Measurements from ENCODE around the gene REST.
A peak's percentile ranks its signal among the peaks of the same experiment; 100 is the strongest.

Gene REST

GRCh38 chr4:56907489-56908205, at the start of gene REST:
REST (plus strand) TSS chr4:56907900; CDS start chr4:56910639, 2,739 bp downstream.
- TF ChIP-seq PKNOX1 (IDR thresholded peaks at IDR 0.05) (no peak), L3MBTL2 (conservative IDR thresholded peaks at IDR 0.05) (peak; percentile 30; the same call in 1 of the 2 replicates)
- DNase-seq (ENCODE audit: extremely low spot score) = peak; percentile 84
- POLR2A ChIA-PET = interaction anchor here (0.5 to 3.8 kb wide), 6 partner anchors 10 to 547 kb away, joined by 3 to 28 read pairs (median 4); partner anchors contain the start of genes NOA1 and POLR2B
- CTCF ChIA-PET = no interaction called here

- ChIA-PET POLR2A (no interaction called here), CTCF (no interaction called here)
- no peak for DNase-seq (ENCODE audit: extremely low spot score)
- TF ChIP-seq NFRKB (IDR thresholded peaks at IDR 0.05) (no peak), FOXM1 (IDR thresholded peaks at IDR 0.05; ENCODE audit: borderline replicate concordance) (no peak), CTBP1 (IDR thresholded peaks at IDR 0.05; ENCODE audit: borderline replicate concordance) (no peak), ZNF384 (IDR thresholded peaks at IDR 0.05) (no peak), SP1 (IDR thresholded peaks at IDR 0.05) (no peak), TARDBP (IDR thresholded peaks at IDR 0.05) (no peak), ELF4 (IDR thresholded peaks at IDR 0.05) (no peak), BHLHE40 (IDR thresholded peaks at IDR 0.05; ENCODE audit: borderline replicate concordance) (no peak), ARNT (IDR thresholded peaks at IDR 0.05) (no peak), SUZ12 (IDR thresholded peaks at IDR 0.05) (no peak), L3MBTL2 (conservative IDR thresholded peaks at IDR 0.05) (no peak), LEF1 (IDR thresholded peaks at IDR 0.05; ENCODE audit: borderline replicate concordance) (no peak), PKNOX1 (IDR thresholded peaks at IDR 0.05) (no peak), FOXK2 (IDR thresholded peaks at IDR 0.05) (no peak)
Measured at GRCh38 chr4:56859841-56860240, 47.9 kb upstream of the REST start.

- POLR2A ChIA-PET = no interaction called here
Measured at GRCh38 chr4:56860781-56861180, 46.9 kb upstream of the REST start.

GRCh38 chr4:56861360-56861759, 46.3 kb upstream of the REST start:
- ChIA-PET POLR2A (no interaction called here), CTCF (no interaction called here)
- no peak for DNase-seq (ENCODE audit: extremely low spot score)
- TF ChIP-seq TARDBP (IDR thresholded peaks at IDR 0.05) (no peak), FOXM1 (IDR thresholded peaks at IDR 0.05; ENCODE audit: borderline replicate concordance) (no peak), PKNOX1 (IDR thresholded peaks at IDR 0.05) (no peak), ARNT (IDR thresholded peaks at IDR 0.05) (no peak), ELF4 (IDR thresholded peaks at IDR 0.05) (no peak), FOXA1 (IDR thresholded peaks at IDR 0.05) (no peak), FOXK2 (IDR thresholded peaks at IDR 0.05) (no peak), L3MBTL2 (conservative IDR thresholded peaks at IDR 0.05) (no peak), NFRKB (IDR thresholded peaks at IDR 0.05) (no peak), SP1 (IDR thresholded peaks at IDR 0.05) (no peak), BHLHE40 (IDR thresholded peaks at IDR 0.05; ENCODE audit: borderline replicate concordance) (no peak), HDGF (IDR thresholded peaks at IDR 0.05; ENCODE audit: borderline replicate concordance) (no peak), LEF1 (IDR thresholded peaks at IDR 0.05; ENCODE audit: borderline replicate concordance) (no peak), SUZ12 (IDR thresholded peaks at IDR 0.05) (no peak), CTBP1 (IDR thresholded peaks at IDR 0.05; ENCODE audit: borderline replicate concordance) (no peak)

More at GRCh38 chr4:56860781-56861180, 46.9 kb upstream of the REST start:
- no peak for DNase-seq (ENCODE audit: extremely low spot score)
- CTCF ChIA-PET = no interaction called here
- TF ChIP-seq ELF4 (IDR thresholded peaks at IDR 0.05) (no peak), ARNT (IDR thresholded peaks at IDR 0.05) (no peak), LEF1 (IDR thresholded peaks at IDR 0.05; ENCODE audit: borderline replicate concordance) (no peak), L3MBTL2 (conservative IDR thresholded peaks at IDR 0.05) (no peak), SUZ12 (IDR thresholded peaks at IDR 0.05) (no peak), FOXK2 (IDR thresholded peaks at IDR 0.05) (no peak), SP1 (IDR thresholded peaks at IDR 0.05) (no peak), FOXA1 (IDR thresholded peaks at IDR 0.05) (no peak), BHLHE40 (IDR thresholded peaks at IDR 0.05; ENCODE audit: borderline replicate concordance) (no peak), PKNOX1 (IDR thresholded peaks at IDR 0.05) (no peak), FOXM1 (IDR thresholded peaks at IDR 0.05; ENCODE audit: borderline replicate concordance) (no peak)

- TF ChIP-seq FOXA1 (IDR thresholded peaks at IDR 0.05) (no peak), FOXK2 (IDR thresholded peaks at IDR 0.05) (no peak), PKNOX1 (IDR thresholded peaks at IDR 0.05) (no peak), CTBP1 (IDR thresholded peaks at IDR 0.05; ENCODE audit: borderline replicate concordance) (no peak), ARNT (IDR thresholded peaks at IDR 0.05) (no peak), TARDBP (IDR thresholded peaks at IDR 0.05) (no peak), BHLHE40 (IDR thresholded peaks at IDR 0.05; ENCODE audit: borderline replicate concordance) (no peak), NFRKB (IDR thresholded peaks at IDR 0.05) (no peak), LEF1 (IDR thresholded peaks at IDR 0.05; ENCODE audit: borderline replicate concordance) (no peak), ELF4 (IDR thresholded peaks at IDR 0.05) (no peak), ZNF384 (IDR thresholded peaks at IDR 0.05) (no peak), HDGF (IDR thresholded peaks at IDR 0.05; ENCODE audit: borderline replicate concordance) (no peak)
- DNase-seq (ENCODE audit: extremely low spot score) = no peak
- CTCF ChIA-PET = no interaction called here
- POLR2A ChIA-PET = no interaction called here
Measured at GRCh38 chr4:56863441-56864139, 44.1 kb upstream of the REST start.
